ENCODE measurements around the gene STIP1. TPM values are rescaled to one million over a fixed set of nuclear protein-coding genes. Genes with fewer than 3 reads are reported as not detected.

Gene STIP1
- total and polyA plus RNA-seq, 2 donors (not counting 3 experiments of a cell fraction or from before 2014, with no cell fraction given) = 117 to 226 TPM

DNA sequence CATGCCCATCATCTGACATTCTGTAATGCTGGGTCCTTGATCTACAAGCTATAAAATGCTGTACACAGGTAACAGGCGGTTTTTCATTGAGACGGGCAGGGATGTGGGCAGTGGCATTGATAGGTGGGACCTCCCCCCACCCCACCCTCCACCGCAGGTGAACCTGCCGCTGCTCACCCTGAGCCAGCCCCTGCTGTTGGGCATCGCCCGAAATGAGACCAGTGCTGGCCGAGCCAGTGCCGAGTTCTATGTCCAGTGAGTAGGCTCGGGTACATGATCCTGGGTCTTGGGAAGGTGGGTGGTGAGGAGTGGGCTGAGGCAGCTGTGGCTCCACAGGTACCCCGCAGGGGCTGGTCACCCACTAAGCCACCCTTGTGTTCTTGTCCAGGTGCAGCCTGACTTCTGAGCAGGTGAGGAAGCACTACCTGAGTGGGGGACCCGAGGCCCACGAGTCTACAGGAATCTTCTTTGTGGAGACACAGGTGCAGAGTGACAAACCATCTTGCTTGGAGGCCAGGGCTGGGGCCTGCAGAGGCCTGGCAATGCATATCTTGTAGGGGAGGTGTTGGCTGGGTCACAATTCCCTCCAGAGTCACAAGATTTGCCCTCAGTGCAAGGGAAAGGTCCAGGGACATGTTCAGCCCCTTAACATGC is 43.2 kb downstream of the STIP1 start:
- Histone ChIP-seq H3K27me3 (ENCODE audit: control insufficient read depth in 2 of 2, insufficient read depth in 2 of 2, low read length in 2 of 2) (no peaks in the 10 kb centered on the region), H3K4me1 (ENCODE audit: control insufficient read depth, extremely low read depth, insufficient read depth, low read length) (peaks cover 19% of the 10 kb centered on the region), H3K9me3 (replicated peaks; ENCODE audit: control insufficient read depth, insufficient read depth, low read length) (no peaks in the 10 kb centered on the region), H3K27ac (ENCODE audit: insufficient read depth, low read depth, low read length) (no peak overlapping the region), H2AFZ (ENCODE audit: low read depth, low read length) (no peak overlapping the region), H3K9me1 (replicated peaks; ENCODE audit: control insufficient read depth, extremely low read depth, insufficient read depth, low read length) (no peaks in the 10 kb centered on the region), H3K4me2 (ENCODE audit: insufficient read depth, low read length) (no peak overlapping the region), H3K79me2 (ENCODE audit: control insufficient read depth, insufficient read depth, low read length) (peaks cover 8% of the 10 kb centered on the region), H3K9ac (replicated peaks; ENCODE audit: extremely low read depth, insufficient read depth, low read length) (no peak overlapping the region), H4K20me1 (replicated peaks; ENCODE audit: control insufficient read depth, extremely low read depth, insufficient read depth, low read length) (no peaks in the 10 kb centered on the region), H3K4me3 (replicated peaks in 1 of 3; ENCODE audit: insufficient read depth in 1 of 3, low read depth in 1 of 3, low read length in 3 of 3) (no peak overlapping the region), H3K36me3 (ENCODE audit: control insufficient read depth in 2 of 2, extremely low read depth in 1 of 2, insufficient read depth in 2 of 2, low read length in 2 of 2) (peaks cover 0 to under 1% of the 10 kb centered on the region in 2 experiments)
- intact Hi-C loops (cut with micrococcal nuclease) (no loop called here), dilution Hi-C loops (cut with MboI; ENCODE audit: extremely low pct_ligation_motif_present, low sequenced_read_pairs) (no loop called here)
- ChIA-PET CTCF (interaction anchor here (0.6 to 2.0 kb wide), 4 partner anchors 16 to 75 kb away, joined by 3 to 9 read pairs (median 4); no protein-coding TSS in a partner anchor), POLR2A (no interaction called here)
- no TSS peak for BruUV-seq (replicated peaks)
- FAIRE-seq (no peak), DNase-seq (ENCODE audit: low read depth, low spot score) (no peak)
- no peak for TF ChIP-seq JUN (IDR thresholded peaks at IDR 0.05; ENCODE audit: borderline replicate concordance, insufficient read depth, insufficient read length, low read depth)
- TF ChIP-seq, protein P1, sequence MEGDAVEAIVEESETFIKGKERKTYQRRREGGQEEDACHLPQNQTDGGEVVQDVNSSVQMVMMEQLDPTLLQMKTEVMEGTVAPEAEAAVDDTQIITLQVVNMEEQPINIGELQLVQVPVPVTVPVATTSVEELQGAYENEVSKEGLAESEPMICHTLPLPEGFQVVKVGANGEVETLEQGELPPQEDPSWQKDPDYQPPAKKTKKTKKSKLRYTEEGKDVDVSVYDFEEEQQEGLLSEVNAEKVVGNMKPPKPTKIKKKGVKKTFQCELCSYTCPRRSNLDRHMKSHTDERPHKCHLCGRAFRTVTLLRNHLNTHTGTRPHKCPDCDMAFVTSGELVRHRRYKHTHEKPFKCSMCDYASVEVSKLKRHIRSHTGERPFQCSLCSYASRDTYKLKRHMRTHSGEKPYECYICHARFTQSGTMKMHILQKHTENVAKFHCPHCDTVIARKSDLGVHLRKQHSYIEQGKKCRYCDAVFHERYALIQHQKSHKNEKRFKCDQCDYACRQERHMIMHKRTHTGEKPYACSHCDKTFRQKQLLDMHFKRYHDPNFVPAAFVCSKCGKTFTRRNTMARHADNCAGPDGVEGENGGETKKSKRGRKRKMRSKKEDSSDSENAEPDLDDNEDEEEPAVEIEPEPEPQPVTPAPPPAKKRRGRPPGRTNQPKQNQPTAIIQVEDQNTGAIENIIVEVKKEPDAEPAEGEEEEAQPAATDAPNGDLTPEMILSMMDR (IDR thresholded peaks at IDR 0.05; ENCODE audit: extremely low read depth in 1 of 2, insufficient read depth in 1 of 2, low read depth in 1 of 2, low read length in 2 of 2) = no peak
- TF ChIP-seq GATA2 (IDR thresholded peaks at IDR 0.05; ENCODE audit: insufficient read depth, insufficient read length, low read depth, low read length) = no peak
- TF ChIP-seq MYC (IDR thresholded peaks at IDR 0.05; ENCODE audit: low read depth, low read length) = no peak
- TF ChIP-seq EZH2 (IDR thresholded peaks at IDR 0.05; ENCODE audit: borderline replicate concordance, low read depth, low read length, severe bottlenecking) = no peak
- TF ChIP-seq, protein P2, sequence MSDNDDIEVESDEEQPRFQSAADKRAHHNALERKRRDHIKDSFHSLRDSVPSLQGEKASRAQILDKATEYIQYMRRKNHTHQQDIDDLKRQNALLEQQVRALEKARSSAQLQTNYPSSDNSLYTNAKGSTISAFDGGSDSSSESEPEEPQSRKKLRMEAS (IDR thresholded peaks at IDR 0.05; ENCODE audit: insufficient read depth, insufficient read length) = no peak
- TF ChIP-seq POLR2A (IDR thresholded peaks at IDR 0.05; ENCODE audit: low read depth, low read length) = no peak
- no peak for TF ChIP-seq POLR2AphosphoS5 (IDR thresholded peaks at IDR 0.05; ENCODE audit: insufficient read depth, low read depth, low read length)
- TF ChIP-seq FOS (IDR thresholded peaks at IDR 0.05; ENCODE audit: borderline replicate concordance, insufficient read depth, low read length) = no peak
